H9 (cell line): ENCODE data around the gene HDDC2. TPM values are rescaled to one million over a fixed set of nuclear protein-coding genes. Genes with fewer than 3 reads are reported as not detected.

Source experiments
- DNase-seq: peaks from one replicate; pipeline ENCODE4 v3.0.0-alpha.2; 2017
- H2AFZ ChIP-seq: one replicate; pipeline ENCODE4 v1.6.1; 2013; ENCODE audit warnings: mild to moderate bottlenecking, low read length, control low read depth, moderate library complexity
- H2AK5ac ChIP-seq: 2 replicates; pipeline ENCODE4 v1.6.1; 2013; ENCODE audit warnings: low read length, control low read depth, mixed read lengths; ENCODE audit not compliant: insufficient read length
- H2BK120ac ChIP-seq: one replicate; pipeline ENCODE4 v1.6.1; 2013; ENCODE audit warnings: low read depth, mild to moderate bottlenecking, low read length, control low read depth, inconsistent platforms; ENCODE audit not compliant: poor library complexity, severe bottlenecking
- H2BK12ac ChIP-seq: 2 replicates; pipeline ENCODE4 v1.6.1; 2013; ENCODE audit warnings: low read length, control low read depth, mixed read lengths, low read depth; ENCODE audit not compliant: insufficient read length
- H2BK15ac ChIP-seq: 2 replicates; pipeline ENCODE4 v1.6.1; 2013; ENCODE audit warnings: low read depth, low read length, control low read depth
- H2BK20ac ChIP-seq: one replicate; pipeline ENCODE4 v1.6.1; 2013; ENCODE audit warnings: low read depth, mild to moderate bottlenecking, low read length, control low read depth, inconsistent platforms; ENCODE audit not compliant: poor library complexity, severe bottlenecking
- H2BK5ac ChIP-seq: 2 replicates; pipeline ENCODE4 v1.6.1; 2013; ENCODE audit warnings: low read length, control low read depth, mixed read lengths; ENCODE audit not compliant: insufficient read length
- H3K14ac ChIP-seq: 2 replicates; pipeline ENCODE4 v1.6.1; 2013; ENCODE audit warnings: low read length, control low read depth; ENCODE audit not compliant: insufficient read depth
- H3K18ac ChIP-seq: 2 replicates; pipeline ENCODE4 v1.6.1; 2013; ENCODE audit warnings: low read depth, mild to moderate bottlenecking, mixed read lengths, low read length, control low read depth; ENCODE audit not compliant: insufficient read length
- H3K23ac ChIP-seq: 2 replicates; pipeline ENCODE4 v1.6.1; 2013; ENCODE audit warnings: low read length, control low read depth, mixed read lengths, low read depth; ENCODE audit not compliant: insufficient read length
- H3K23me2 ChIP-seq: 2 replicates; pipeline ENCODE4 v1.6.1; 2013; ENCODE audit warnings: low read depth, mild to moderate bottlenecking, mixed read lengths, low read length, control low read depth; ENCODE audit not compliant: insufficient read length, poor library complexity, severe bottlenecking
- H3K27ac ChIP-seq: 2 replicates; pipeline ENCODE4 v1.5.1; 2013; ENCODE audit warnings: low read length, control low read depth, mixed read lengths, low read depth; ENCODE audit not compliant: insufficient read length
- H3K27me3 ChIP-seq: 2 replicates; pipeline ENCODE4 v1.6.1; 2013; ENCODE audit warnings: low read length, control low read depth, inconsistent platforms; ENCODE audit not compliant: insufficient read depth
- H3K4ac ChIP-seq: 2 replicates; pipeline ENCODE4 v1.6.1; 2013; ENCODE audit warnings: low read depth, mild to moderate bottlenecking, control low read depth, inconsistent platforms, low read length, moderate library complexity
- H3K4me1 ChIP-seq: 2 replicates; pipeline ENCODE4 v1.6.1; 2013; ENCODE audit warnings: low read length, control low read depth, inconsistent platforms; ENCODE audit not compliant: insufficient read depth
- H3K4me2 ChIP-seq: 2 replicates; pipeline ENCODE4 v1.6.1; 2013; ENCODE audit warnings: low read length, control low read depth, mixed read lengths; ENCODE audit not compliant: insufficient read length, insufficient read depth
- H3K56ac ChIP-seq: 2 replicates; pipeline ENCODE4 v1.6.1; 2013; ENCODE audit warnings: low read depth, mild to moderate bottlenecking, mixed read lengths, low read length, control low read depth; ENCODE audit not compliant: insufficient read length
- H3K79me1 ChIP-seq: 2 replicates; pipeline ENCODE4 v1.6.1; 2013; ENCODE audit warnings: low read depth, mild to moderate bottlenecking, moderate library complexity, low read length, control low read depth, inconsistent platforms; ENCODE audit not compliant: insufficient read depth, poor library complexity, severe bottlenecking
- H3K79me2 ChIP-seq: 2 replicates; pipeline ENCODE4 v1.6.1; 2013; ENCODE audit warnings: low read length, control low read depth, inconsistent platforms; ENCODE audit not compliant: insufficient read depth
- H3K9ac ChIP-seq: 2 replicates; pipeline ENCODE4 v1.6.1; 2013; ENCODE audit warnings: low read length, control low read depth, mixed read lengths; ENCODE audit not compliant: insufficient read length; ENCODE audit errors: extremely low read depth
- H3K9me3 ChIP-seq: one replicate; pipeline ENCODE4 v1.6.1; 2013; ENCODE audit warnings: low read depth, low read length, inconsistent platforms; ENCODE audit not compliant: control insufficient read depth
- H3T11ph ChIP-seq: one replicate; pipeline ENCODE4 v1.6.1; 2013; ENCODE audit warnings: mild to moderate bottlenecking, low read length, control low read depth, inconsistent platforms
- H4K20me1 ChIP-seq: one replicate; pipeline ENCODE4 v1.6.1; 2013; ENCODE audit not compliant: control insufficient read depth, insufficient read length, insufficient read depth
- H4K5ac ChIP-seq: 2 replicates; pipeline ENCODE4 v1.6.1; 2013; ENCODE audit warnings: low read depth, mild to moderate bottlenecking, mixed read lengths, low read length, control low read depth; ENCODE audit not compliant: insufficient read length
- H4K8ac ChIP-seq: replicated peaks from 2 replicates; pipeline ENCODE4 v1.6.1; 2013; ENCODE audit warnings: low read length, control low read depth, mixed read lengths, low read depth; ENCODE audit not compliant: insufficient read length
- H4K91ac ChIP-seq: 2 replicates; pipeline ENCODE4 v1.6.1; 2013; ENCODE audit warnings: low read depth, mild to moderate bottlenecking, moderate library complexity, mixed read lengths, low read length, control low read depth; ENCODE audit not compliant: insufficient read length
- H3K27ac Mint-ChIP-seq, 3 experiments: 2 replicates in 2 of 3; 3 replicates in 1 of 3; pipeline ENCODE4 v1.8.0; 2020 to 2021; ENCODE audit warnings: mixed read lengths in 3 of 3, mild to moderate bottlenecking in 1 of 3, moderate library complexity in 1 of 3
- H3K27me3 Mint-ChIP-seq: 2 replicates; pipeline ENCODE4 v1.8.0; 2021; ENCODE audit warnings: low read depth, mild to moderate bottlenecking, moderate library complexity, mixed read lengths
- H3K36me3 Mint-ChIP-seq, 3 experiments: 2 replicates in 2 of 3; 3 replicates in 1 of 3; pipeline ENCODE4 v1.8.0; 2020 to 2021; ENCODE audit warnings: low read depth in 3 of 3, mixed read lengths in 3 of 3; ENCODE audit not compliant: insufficient read depth in 1 of 3
- H3K4me1 Mint-ChIP-seq, 2 experiments: 2 replicates each; pipeline ENCODE4 v1.8.0; 2020; ENCODE audit warnings: mixed read lengths in 2 of 2
- H3K4me3 Mint-ChIP-seq, 2 experiments: 2 replicates in 1 of 2; 3 replicates in 1 of 2; pipeline ENCODE4 v1.8.0; 2020 to 2021; ENCODE audit warnings: mild to moderate bottlenecking in 2 of 2, mixed read lengths in 2 of 2, moderate library complexity in 1 of 2
- H3K9me3 Mint-ChIP-seq, 2 experiments: 2 replicates in 1 of 2; 3 replicates in 1 of 2; pipeline ENCODE4 v1.8.0; 2020; ENCODE audit warnings: mild to moderate bottlenecking in 2 of 2, mixed read lengths in 2 of 2, moderate library complexity in 1 of 2
- WGBS: extraction: QIAGEN DNeasy Blood & Tissue Kit; methylation state at CpG from one replicate; pipeline ENCODE4 v1.1.7; 2013; ENCODE audit warnings: missing lambda C conversion rate, low lambda C conversion rate, mixed read lengths; ENCODE audit not compliant: insufficient read length; ENCODE audit errors: extremely low coverage; 5-methylcytosine and 5-hydroxymethylcytosine counted together
- total RNA-seq: library from RNA; stranded (reverse); gene quantifications from 2 replicates; pipeline ENCODE4 v1.2.1, GENCODE V29; 2021
- TF ChIP-seq, protein P1 (sequence below): fragments of 200-600 bp; sonication (generic); conservative IDR thresholded peaks from 3 replicates; pipeline ENCODE4 v1.8.0; 2021; ENCODE audit warnings: antibody characterized with exemption, mild to moderate bottlenecking

Gene HDDC2
- total RNA-seq, 1 experiment from 2014 or later = 77.8 TPM

- Histone ChIP-seq H3K23ac (no peak overlapping the region), H3K79me1 (no peaks in the 10 kb centered on the region), H3K9me3 (no peaks in the 10 kb centered on the region), H3K27ac (no peak overlapping the region), H3T11ph (no peak overlapping the region), H2BK20ac (no peak overlapping the region), H2AFZ (no peak overlapping the region), H2BK5ac (no peak overlapping the region), H3K4me2 (no peak overlapping the region), H4K8ac (no peak overlapping the region), H2BK15ac (no peak overlapping the region), H4K91ac (no peak overlapping the region), H4K5ac (no peak overlapping the region), H3K79me2 (no peaks in the 10 kb centered on the region), H3K14ac (no peak overlapping the region), H3K56ac (no peak overlapping the region), H2BK12ac (no peak overlapping the region), H2AK5ac (no peak overlapping the region), H3K18ac (no peak overlapping the region), H3K23me2 (peaks cover 11% of the 10 kb centered on the region), H4K20me1 (no peaks in the 10 kb centered on the region), H3K27me3 (no peaks in the 10 kb centered on the region), H2BK120ac (no peak overlapping the region), H3K4me1 (0 out of 2 replicates have a peak, but pooled peaks cover 2% of the 10 kb centered on the region), H3K4ac (no peak overlapping the region), H3K9ac (no peak overlapping the region)
- H3K27ac Mint-ChIP-seq = no peak overlapping the region
- no peak for DNase-seq
- no peaks in the 10 kb centered on the region for H3K9me3 Mint-ChIP-seq
- H3K4me1 Mint-ChIP-seq = peaks cover 16% of the 10 kb centered on the region in 2 experiments
- peaks cover 29 to 52% (median 50%) of the 10 kb centered on the region in 3 experiments; a peak in 6 of 7 replicates for H3K36me3 Mint-ChIP-seq
- TF ChIP-seq, protein P1, sequence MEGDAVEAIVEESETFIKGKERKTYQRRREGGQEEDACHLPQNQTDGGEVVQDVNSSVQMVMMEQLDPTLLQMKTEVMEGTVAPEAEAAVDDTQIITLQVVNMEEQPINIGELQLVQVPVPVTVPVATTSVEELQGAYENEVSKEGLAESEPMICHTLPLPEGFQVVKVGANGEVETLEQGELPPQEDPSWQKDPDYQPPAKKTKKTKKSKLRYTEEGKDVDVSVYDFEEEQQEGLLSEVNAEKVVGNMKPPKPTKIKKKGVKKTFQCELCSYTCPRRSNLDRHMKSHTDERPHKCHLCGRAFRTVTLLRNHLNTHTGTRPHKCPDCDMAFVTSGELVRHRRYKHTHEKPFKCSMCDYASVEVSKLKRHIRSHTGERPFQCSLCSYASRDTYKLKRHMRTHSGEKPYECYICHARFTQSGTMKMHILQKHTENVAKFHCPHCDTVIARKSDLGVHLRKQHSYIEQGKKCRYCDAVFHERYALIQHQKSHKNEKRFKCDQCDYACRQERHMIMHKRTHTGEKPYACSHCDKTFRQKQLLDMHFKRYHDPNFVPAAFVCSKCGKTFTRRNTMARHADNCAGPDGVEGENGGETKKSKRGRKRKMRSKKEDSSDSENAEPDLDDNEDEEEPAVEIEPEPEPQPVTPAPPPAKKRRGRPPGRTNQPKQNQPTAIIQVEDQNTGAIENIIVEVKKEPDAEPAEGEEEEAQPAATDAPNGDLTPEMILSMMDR = no peak
- H3K4me3 Mint-ChIP-seq = no peak overlapping the region
- WGBS = no CpG with 5 or more reads among the region's 3 CpGs
- H3K27me3 Mint-ChIP-seq = peaks cover 1% of the 10 kb centered on the region; the same call in 1 of the 2 replicates
Measured at GRCh38 chr6:125299257-125299656, 2.5 kb downstream of the HDDC2 start.
